Panc1 (cell line): ENCODE results near the gene KLF9. TPM values are rescaled to one million over a fixed set of nuclear protein-coding genes. Genes with fewer than 3 reads are reported as not detected.

Experiments used
- ATAC-seq: fragments of 200-7000 bp; cut with Tn5 transposase; 2 replicates; pipeline ENCODE4 v1.9.1; 2020; ENCODE audit warnings: mild to moderate bottlenecking, moderate library complexity
- BruUV-seq: library from RNA; stranded (reverse); fragments of 400-500 nt; replicated peaks from 2 replicates; lab custom pipeline; 2021; lab: Mats Ljungman, UMichigan
- CTCF ChIA-PET: fragments of 300-600 bp; sonication (Branson Sonifier 250); formaldehyde crosslinking; loops from one replicate; lab custom pipeline; 2022; ENCODE audit warnings: antibody characterized with exemption; lab: Charles Lee
- POLR2A ChIA-PET: fragments of 300-600 bp; sonication (Branson Sonifier 250); formaldehyde crosslinking; loops from one replicate; lab custom pipeline; 2022; ENCODE audit warnings: antibody characterized with exemption; lab: Charles Lee
- DNase-seq: peaks from one replicate; pipeline ENCODE4 v3.0.0-alpha.2; 2010; ENCODE audit warnings: low read depth, low spot score
- H3K27ac ChIP-seq: 2 replicates; pipeline ENCODE4 v1.5.1; 2011; ENCODE audit warnings: mild to moderate bottlenecking, low read length, inconsistent platforms
- H3K27me3 ChIP-seq: fragments of 200-500 bp; sonication (Bioruptor generic); 2 replicates; pipeline ENCODE4 v1.6.0; 2014; ENCODE audit warnings: low read length, inconsistent platforms; ENCODE audit not compliant: control insufficient read depth, insufficient read depth
- H3K36me3 ChIP-seq: fragments of 200-500 bp; sonication (Bioruptor generic); 2 replicates; pipeline ENCODE4 v1.5.1; 2014; ENCODE audit warnings: inconsistent platforms, mild to moderate bottlenecking, low read length, moderate library complexity; ENCODE audit not compliant: control insufficient read depth, insufficient read depth
- H3K4me1 ChIP-seq: 2 replicates; pipeline ENCODE4 v1.5.1; 2011; ENCODE audit warnings: inconsistent platforms, mild to moderate bottlenecking, low read length, moderate library complexity; ENCODE audit not compliant: control insufficient read depth, insufficient read depth
- H3K4me3 ChIP-seq, 2 experiments: 2 replicates each; pipeline ENCODE4 v1.5.1; 2011 to 2012; ENCODE audit warnings: low read depth in 2 of 2, low read length in 2 of 2, mild to moderate bottlenecking in 2 of 2, inconsistent platforms in 1 of 2, moderate library complexity in 1 of 2
- H3K9me3 ChIP-seq: fragments of 200-500 bp; sonication (Bioruptor generic); 2 replicates; pipeline ENCODE4 v1.5.1; 2014; ENCODE audit warnings: low read depth, mild to moderate bottlenecking, inconsistent platforms, low read length, moderate library complexity; ENCODE audit not compliant: control insufficient read depth, insufficient read depth
- POLR2AphosphoS5 ChIP-seq: IDR thresholded peaks from 2 replicates; pipeline ENCODE4 v1.6.1; 2012; ENCODE audit warnings: mild to moderate bottlenecking, low read depth, low read length, moderate library complexity
- REST ChIP-seq, 2 experiments: IDR thresholded peaks; 2 replicates each; pipeline ENCODE4 v1.6.1; 2011 to 2012; ENCODE audit warnings: low read depth in 2 of 2, control low read depth in 1 of 2, low read length in 1 of 2, mild to moderate bottlenecking in 1 of 2, moderate library complexity in 1 of 2; ENCODE audit not compliant: insufficient read depth in 1 of 2
- SIN3A ChIP-seq: IDR thresholded peaks from 2 replicates; pipeline ENCODE4 v1.6.1; 2012; ENCODE audit warnings: low read depth, mild to moderate bottlenecking, low read length, moderate library complexity, borderline replicate concordance; ENCODE audit not compliant: insufficient read depth
- TCF7L2 ChIP-seq: IDR thresholded peaks from 2 replicates; pipeline ENCODE4 v1.6.1; 2011; ENCODE audit warnings: mild to moderate bottlenecking, low read depth, low read length, inconsistent platforms
- in situ Hi-C: cut with HindIII; loops from 2 replicates; pipeline ENCODE4 v1.10.0; 2016; ENCODE audit warnings: low sequenced_read_pairs, low pct_unique_long_range_greater_than_20kb
- intact Hi-C: fragments of 100-400 bp; cut with micrococcal nuclease; formaldehyde crosslinking; loops from one replicate; pipeline ENCODE4 v1.10.0; 2022; ENCODE audit not compliant: unreplicated experiment
- total RNA-seq: library from RNA; stranded (reverse); gene quantifications from one replicate; pipeline ENCODE4 v1.2.1, GENCODE V29; 2021; ENCODE audit not compliant: unreplicated experiment
- TF ChIP-seq, protein P1 (sequence below): fragments of 450-650 bp; IDR thresholded peaks from 2 replicates; pipeline ENCODE4 v1.5.1; 2017; ENCODE audit warnings: mild to moderate bottlenecking

The KLF9 gene
- total RNA-seq, 1 experiment from 2014 or later: 0.95 TPM

DNA sequence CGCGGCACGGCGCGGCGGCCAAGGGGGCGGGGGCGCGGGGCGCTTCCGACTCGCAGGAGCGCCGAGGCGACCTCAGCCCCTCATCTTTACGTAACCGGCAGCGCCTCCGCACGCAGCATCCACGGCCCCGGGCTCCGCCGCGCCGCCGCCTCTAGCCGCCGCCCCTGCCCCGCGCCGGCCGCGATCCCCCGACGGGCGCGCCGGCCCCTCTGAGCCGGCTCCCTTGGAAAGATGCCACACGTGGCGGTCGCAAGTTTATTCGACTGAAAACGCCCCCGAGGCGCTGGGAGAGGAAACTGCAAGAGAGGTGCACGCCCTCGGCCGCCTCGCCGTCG, 1.0 kb downstream of the KLF9 start:
- no TSS peak for BruUV-seq

DNA sequence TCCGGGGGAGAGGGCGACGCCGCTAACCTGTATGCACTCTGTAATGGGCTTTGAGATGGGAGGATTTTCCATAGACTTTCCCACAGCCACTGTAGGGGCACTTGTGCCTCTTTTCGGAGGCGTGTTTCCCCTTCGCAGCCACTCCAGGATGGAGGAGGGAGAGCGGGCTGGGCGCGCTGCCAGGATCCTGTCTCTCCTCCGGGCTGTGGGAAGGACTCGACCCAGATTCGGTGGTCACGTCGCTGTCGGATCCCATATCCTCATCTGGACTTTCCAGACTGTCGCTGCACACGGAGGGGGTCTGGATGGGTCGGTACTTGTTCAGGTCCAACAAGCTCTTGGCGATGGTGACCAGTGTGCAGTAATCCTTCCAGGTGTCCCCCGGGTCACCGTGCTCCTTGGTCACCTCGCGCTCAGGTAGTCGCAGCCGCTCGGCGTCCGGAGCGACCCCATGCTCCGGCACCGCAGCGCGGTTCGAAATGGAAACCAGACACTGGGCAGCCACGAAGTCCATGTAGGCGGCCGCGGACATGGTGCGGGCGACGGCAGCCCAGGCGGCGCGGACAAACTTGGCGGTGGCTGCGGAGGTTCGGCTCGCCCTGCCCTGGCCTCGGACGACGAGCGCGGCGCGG, 1.5 kb downstream of the KLF9 start:
- BruUV-seq: no TSS peak
- H3K27me3 ChIP-seq: no peaks in the 10 kb centered on the region
- peak overlapping the region; percentile 54 to 60 for H3K4me3 ChIP-seq
- H3K36me3 ChIP-seq: no peaks in the 10 kb centered on the region; the same call in 1 of the 2 replicates
- no peak for DNase-seq
- POLR2A ChIA-PET: no interaction called here
- H3K27ac ChIP-seq: peak overlapping the region; percentile 34; the same call in 1 of the 2 replicates
- intact Hi-C loops (loop anchor here (5.0 kb wide), 1 partner anchor 66 kb away; no protein-coding TSS in a partner anchor), in situ Hi-C loops (no loop called here)
- CTCF ChIA-PET: no interaction called here
- peak; percentile 27 for ATAC-seq
- TF ChIP-seq, protein P1, sequence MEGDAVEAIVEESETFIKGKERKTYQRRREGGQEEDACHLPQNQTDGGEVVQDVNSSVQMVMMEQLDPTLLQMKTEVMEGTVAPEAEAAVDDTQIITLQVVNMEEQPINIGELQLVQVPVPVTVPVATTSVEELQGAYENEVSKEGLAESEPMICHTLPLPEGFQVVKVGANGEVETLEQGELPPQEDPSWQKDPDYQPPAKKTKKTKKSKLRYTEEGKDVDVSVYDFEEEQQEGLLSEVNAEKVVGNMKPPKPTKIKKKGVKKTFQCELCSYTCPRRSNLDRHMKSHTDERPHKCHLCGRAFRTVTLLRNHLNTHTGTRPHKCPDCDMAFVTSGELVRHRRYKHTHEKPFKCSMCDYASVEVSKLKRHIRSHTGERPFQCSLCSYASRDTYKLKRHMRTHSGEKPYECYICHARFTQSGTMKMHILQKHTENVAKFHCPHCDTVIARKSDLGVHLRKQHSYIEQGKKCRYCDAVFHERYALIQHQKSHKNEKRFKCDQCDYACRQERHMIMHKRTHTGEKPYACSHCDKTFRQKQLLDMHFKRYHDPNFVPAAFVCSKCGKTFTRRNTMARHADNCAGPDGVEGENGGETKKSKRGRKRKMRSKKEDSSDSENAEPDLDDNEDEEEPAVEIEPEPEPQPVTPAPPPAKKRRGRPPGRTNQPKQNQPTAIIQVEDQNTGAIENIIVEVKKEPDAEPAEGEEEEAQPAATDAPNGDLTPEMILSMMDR: no peak
- no peak for TF ChIP-seq POLR2AphosphoS5
- TF ChIP-seq TCF7L2: no peak
- no peak for TF ChIP-seq SIN3A
- no peak for TF ChIP-seq REST (IDR thresholded peaks at IDR 0.05; ENCODE audit: insufficient read depth in 1 of 2, low read depth in 2 of 2, low read length in 1 of 2)
- 0 out of 2 replicates have a peak, but pooled peaks cover 3% of the 10 kb centered on the region for H3K4me1 ChIP-seq
- no peaks in the 10 kb centered on the region for H3K9me3 ChIP-seq

More for the DNA sequence above, 1.0 kb downstream of the KLF9 start:
- intact Hi-C loops (loop anchor here (5.0 kb wide), 1 partner anchor 66 kb away; no protein-coding TSS in a partner anchor), in situ Hi-C loops (no loop called here)
- peak overlapping the region; percentile 54 to 60 for H3K4me3 ChIP-seq
- H3K27me3 ChIP-seq: no peaks in the 10 kb centered on the region
- no peak overlapping the region for H3K27ac ChIP-seq
- no peak for DNase-seq
- TF ChIP-seq TCF7L2 (no peak), SIN3A (no peak), POLR2AphosphoS5 (no peak), REST (IDR thresholded peaks at IDR 0.05; ENCODE audit: insufficient read depth in 1 of 2, low read depth in 2 of 2, low read length in 1 of 2) (no peak)
- TF ChIP-seq, protein P1: no peak
- H3K4me1 ChIP-seq: 0 out of 2 replicates have a peak, but pooled peaks cover 3% of the 10 kb centered on the region
- POLR2A ChIA-PET: no interaction called here
- peak; percentile 46 for ATAC-seq
- no peaks in the 10 kb centered on the region; the same call in 1 of the 2 replicates for H3K36me3 ChIP-seq
- CTCF ChIA-PET: no interaction called here
- no peaks in the 10 kb centered on the region for H3K9me3 ChIP-seq
